NCI-H524 treated with DMSO at 0.1 percent for 48 hours (cell line): ENCODE results near the gene BAAT.
"Not testable (repeated sequence)": the region's sequence is repeated elsewhere in the genome, so short reads cannot be mapped to it uniquely, and the experiment has no call there.

ENCODE experiments used
- DNase-seq: peaks from one replicate; lab custom pipeline; 2025; lab: John Stamatoyannopoulos, UW

Gene BAAT

DNA sequence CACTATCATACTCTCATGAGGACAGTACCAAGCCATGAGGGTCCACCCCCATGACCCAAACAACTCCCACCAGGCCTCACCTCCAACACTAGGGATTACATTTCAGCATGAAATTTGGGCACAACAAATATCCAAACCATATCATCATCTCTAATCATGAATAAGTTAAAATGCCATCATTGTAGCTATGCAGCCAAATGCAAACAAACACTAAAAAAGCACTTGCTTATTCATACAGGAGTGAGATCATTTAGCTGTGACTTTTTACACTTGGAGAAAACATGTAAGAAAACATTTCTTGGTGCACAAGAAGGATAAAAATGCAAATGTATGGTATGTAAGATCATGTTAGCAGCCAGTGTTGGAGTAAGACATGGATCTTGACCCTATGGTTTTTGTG, 24.2 kb downstream of the BAAT start:
- no peak for DNase-seq

GRCh38 chr9:101359679-101360078, 25.1 kb downstream of the BAAT start:
- DNase-seq = no peak

DNA sequence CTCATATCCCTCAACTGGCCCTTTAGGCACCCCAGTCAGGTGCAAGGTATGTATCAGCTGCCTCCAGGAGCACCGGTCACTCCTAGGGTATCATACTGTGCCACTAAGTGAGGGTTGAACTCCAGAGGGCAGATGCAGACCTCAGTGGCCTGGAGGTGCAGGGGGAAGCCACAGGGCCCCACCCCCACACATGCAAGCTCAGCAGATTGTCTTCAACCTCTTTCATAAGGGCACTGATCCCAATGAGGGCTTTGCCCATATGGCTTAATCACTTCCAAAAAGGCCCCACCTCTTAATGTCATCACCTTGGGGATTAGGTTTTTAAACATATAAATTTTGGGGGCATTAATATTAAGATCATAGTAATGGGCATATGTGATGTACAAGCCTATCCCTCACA, 28.2 kb downstream of the BAAT start:
- DNase-seq = no peak

DNA sequence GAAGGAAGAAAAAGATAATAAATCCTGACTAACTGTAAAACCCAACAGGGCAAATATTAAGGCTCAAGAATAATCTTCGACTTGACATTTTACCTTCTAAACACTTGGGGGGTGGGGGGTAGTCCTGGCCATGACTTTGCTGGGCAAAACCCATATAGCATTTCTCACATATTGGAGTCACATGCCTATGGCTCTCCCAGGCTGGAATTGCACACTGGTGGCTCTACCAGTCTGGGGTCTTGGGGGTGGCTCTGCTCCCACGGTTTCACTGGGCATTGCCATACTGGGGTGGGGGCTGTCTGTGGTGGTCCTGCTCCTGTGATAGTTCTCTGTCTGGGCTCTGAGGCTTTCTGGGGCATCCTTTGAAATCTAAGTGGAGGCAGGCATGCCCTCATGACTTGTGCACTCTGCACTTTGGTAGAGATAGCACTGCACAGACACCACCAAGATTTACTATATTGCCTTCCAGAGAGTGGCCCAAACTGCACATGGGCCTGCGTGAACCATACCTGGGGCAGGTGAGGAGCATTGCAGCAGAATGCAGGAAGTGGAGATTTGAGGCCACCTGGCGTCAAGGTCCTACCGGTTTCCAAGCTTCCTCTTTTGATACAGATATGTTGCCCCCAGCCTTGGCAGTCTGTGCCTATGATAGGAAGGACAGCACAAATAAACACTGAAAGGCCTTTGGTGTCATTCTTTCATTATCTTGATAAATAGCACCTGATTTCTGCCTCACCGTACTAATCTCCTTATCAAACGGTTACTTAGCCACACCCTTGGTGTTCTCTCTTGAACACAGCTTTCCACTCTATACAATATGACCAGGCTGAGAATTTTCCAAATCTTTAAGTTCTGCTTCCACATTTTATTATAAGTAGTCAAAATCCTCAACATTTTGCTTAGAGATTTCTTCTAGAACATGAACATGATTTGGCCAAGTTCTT, 29.8 kb downstream of the BAAT start:
- no peak for DNase-seq

DNA sequence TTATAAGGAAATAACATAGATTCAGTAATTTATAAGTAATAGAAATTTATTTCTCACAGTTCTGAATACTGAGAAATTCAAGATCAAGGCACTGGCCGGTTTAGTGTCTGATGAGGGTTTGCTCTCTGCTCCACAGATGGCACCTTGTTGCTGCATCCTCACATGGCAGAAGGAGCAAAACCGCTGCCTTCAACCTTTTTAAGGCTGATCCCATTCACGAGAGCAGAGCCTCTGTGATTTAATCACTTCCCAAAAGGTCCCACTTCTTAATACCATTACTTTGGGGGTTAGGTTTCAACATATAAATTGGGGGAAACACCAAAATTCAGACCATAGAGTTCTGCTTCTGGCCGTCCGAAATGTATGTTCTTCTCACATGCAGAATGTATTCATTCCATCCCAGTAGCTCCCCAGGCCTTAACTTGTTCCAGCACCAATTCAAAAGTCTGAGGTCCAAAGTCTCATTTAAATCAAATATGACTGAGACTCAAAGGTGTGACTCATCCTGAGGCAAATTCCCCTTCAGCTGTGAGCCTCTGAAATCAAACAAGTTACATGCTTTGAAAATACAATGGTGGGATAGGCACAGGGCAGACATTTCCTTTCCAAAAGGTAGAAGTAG, 30.6 kb downstream of the BAAT start:
- DNase-seq = no peak

- no peak for DNase-seq
Observed at GRCh38 chr9:101353683-101354082, 31.1 kb downstream of the BAAT start.

DNA sequence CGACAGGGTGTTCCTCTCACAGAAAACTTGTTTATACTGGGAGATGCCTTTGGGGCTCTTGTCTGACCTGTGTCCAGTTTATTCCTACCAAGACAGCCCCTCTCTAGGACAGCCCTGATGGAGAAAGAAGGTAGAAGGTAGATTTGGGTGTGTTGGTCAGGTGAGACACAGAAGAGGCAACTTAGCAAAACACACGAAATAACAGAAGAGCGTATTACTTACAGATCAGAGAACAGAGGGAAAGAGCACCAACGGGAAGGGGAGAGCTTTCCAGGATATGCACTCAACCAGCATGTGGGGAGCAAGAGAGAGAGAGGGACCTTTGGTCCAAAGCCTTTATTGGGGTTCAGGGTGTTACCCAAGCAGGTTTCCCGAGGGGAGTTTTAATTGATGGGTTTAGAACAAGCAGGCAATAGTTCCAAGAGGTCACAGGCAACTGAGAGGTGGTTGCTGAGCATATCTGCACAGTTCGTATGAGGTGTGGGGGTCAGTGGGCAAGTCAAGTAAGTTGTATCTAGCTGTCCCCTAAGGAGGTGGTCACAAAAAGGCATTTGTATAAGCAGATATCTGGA, 31.8 kb downstream of the BAAT start:
- no peak for DNase-seq

- no peak for DNase-seq
Observed at GRCh38 chr9:101350285-101350684, 34.5 kb downstream of the BAAT start.

- DNase-seq = no peak
Observed at GRCh38 chr9:101342595-101342994, 42.2 kb downstream of the BAAT start.

DNA sequence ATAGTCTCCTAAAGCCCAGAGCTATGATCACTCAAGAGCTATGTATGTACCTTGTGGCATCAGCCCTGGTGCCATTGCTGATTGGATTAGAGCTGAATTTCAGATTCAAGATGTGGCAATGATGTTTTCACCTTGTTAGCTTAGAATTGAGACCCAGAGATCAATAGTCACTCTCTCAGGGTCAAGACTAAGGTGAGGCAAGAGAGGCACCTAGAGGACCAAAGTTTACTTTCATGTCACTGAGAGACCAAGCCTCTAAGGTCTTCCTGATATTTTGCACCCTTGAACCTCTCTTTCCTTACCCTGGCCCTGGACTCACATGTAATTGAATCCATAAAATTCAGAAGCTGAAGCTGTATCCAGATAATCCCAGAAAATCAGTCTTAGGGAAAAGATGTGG, 42.8 kb downstream of the BAAT start:
- no peak for DNase-seq

DNA sequence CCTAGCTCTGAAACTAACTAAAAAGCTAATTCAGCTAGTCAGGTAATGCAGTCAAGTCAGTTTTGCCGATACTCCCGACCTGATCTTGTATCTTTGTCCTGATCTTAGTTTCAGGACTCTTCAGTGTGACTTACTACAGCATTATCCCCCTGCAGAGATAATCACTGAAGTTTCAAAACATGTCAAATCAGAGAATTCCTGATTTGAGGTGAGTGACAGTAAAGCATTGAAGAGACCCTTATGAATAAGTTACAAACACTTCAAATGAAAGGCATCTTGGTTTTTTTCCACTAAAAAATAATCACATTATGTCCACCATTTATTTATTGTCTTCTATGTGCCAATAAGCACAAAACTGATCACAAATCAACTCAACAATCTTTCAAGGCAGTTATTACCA, 47.6 kb downstream of the BAAT start:
- no peak for DNase-seq

DNA sequence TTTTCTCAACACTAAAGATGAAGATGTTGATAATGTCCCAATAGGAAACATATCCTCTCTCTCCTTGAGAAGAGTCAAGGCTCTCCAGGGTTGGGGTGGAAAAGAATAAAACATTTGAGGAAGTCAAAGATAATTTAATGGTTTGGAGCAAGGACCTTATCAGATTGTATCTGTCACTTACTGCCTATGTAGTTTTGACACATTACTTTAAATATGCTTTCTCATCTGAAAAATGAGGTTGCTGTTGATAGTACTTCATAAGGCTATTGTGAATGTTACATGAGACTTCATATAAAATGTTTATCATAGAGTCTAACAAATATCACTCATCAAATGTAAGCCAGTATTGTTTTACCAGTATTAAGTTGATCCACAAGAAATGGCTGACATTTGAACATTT, 48.7 kb downstream of the BAAT start:
- no peak for DNase-seq

GRCh38 chr9:101333926-101334702, 50.7 kb downstream of the BAAT start:
- DNase-seq = no peak

GRCh38 chr9:101333490-101333889, 51.3 kb downstream of the BAAT start:
- no peak for DNase-seq

DNA sequence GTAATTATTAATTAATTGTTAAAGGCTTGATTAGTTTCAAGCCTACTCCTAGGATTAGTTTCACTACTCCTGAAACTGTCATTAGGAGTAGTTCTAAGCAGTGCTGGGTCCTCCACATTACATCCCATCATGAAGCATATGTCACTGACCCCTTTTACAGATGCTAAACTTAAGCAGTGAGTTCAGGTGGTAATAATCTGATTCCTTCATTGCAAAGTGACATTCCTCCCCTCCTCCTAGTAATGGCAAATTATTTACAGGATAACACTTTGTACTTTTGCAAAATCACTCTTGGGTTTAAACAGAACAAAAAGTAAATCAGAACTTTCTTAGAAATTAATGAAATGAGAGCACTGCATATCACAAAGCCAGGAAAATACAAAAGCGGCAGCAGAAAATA, 52.4 kb downstream of the BAAT start:
- DNase-seq = no peak

DNA sequence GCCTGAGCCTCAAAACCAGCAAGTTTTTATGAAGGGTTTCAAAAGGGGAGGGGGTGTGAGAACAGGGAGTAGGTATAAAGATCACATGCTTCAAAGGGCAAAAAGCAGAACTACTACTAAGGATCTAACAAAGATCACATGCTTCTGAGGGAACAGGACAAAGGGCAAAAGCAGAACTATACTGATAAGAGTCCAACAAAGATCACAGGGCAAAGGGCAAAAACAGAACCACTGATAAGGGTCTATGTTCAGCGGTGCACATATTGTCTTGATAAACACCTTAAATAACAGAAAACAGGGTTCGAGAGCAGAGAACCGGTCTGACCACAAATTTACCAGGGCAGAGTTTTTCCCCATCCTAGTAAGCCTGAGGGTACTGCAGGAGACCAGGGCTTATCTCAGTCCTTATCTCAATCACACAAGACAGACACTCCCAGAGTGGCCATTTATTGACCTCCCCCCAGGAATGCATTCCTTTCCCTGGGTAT, 57.3 kb downstream of the BAAT start:
- not testable (repeated sequence) for DNase-seq

- no peak for DNase-seq
Observed at GRCh38 chr9:101326501-101326900, 58.3 kb downstream of the BAAT start.

DNA sequence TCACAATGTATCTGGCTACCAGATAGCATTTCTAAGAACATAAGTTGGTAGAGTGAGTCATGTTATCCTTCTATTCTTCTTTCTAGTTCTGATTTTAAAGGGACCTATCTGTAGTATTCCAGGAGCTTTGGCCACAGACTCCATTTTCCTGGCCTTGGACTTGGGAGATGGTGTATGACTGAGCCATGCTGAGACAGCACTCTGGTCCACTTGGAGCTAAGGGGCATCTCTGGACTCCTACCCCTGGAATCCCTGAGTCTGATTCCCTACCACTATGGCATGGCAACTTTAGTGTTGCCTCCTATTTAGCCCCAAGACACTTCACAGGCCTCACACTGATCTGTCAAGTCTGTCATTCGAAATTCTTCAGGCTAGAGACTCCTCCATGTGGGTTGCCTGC, 58.8 kb downstream of the BAAT start:
- DNase-seq = no peak

GRCh38 chr9:101325053-101325452, 59.8 kb downstream of the BAAT start:
- DNase-seq = no peak

GRCh38 chr9:101324245-101324804, 60.5 kb downstream of the BAAT start:
- no peak for DNase-seq

GRCh38 chr9:101323129-101323528, 61.7 kb downstream of the BAAT start:
- no peak for DNase-seq

DNA sequence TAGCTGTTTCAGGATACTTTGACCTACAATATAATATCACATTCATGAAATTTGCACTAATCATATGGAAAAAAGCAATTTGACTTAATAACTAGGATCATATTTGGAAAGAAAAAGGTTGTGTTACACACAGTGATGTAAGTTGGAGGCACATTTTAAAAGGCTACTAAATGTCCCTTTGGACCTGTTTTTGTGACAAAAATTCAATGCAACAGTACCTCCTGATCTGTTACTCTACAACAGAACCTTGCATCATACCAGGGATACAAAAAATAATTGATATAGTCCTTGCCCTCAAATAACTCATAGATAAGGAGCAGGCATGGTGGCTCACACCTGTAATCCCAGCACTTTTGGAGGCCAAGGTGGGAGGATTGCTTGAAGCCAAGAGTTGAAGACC, 67.1 kb downstream of the BAAT start:
- no peak for DNase-seq
